ENCODE results near the gene C1orf174. TPM values are rescaled to one million over a fixed set of nuclear protein-coding genes. Genes with fewer than 3 reads are reported as not detected.

C1orf174 gene
- total RNA-seq, result 10 to 100 TPM; 27.3 to 36.6 (median 32.7) TPM

DNA sequence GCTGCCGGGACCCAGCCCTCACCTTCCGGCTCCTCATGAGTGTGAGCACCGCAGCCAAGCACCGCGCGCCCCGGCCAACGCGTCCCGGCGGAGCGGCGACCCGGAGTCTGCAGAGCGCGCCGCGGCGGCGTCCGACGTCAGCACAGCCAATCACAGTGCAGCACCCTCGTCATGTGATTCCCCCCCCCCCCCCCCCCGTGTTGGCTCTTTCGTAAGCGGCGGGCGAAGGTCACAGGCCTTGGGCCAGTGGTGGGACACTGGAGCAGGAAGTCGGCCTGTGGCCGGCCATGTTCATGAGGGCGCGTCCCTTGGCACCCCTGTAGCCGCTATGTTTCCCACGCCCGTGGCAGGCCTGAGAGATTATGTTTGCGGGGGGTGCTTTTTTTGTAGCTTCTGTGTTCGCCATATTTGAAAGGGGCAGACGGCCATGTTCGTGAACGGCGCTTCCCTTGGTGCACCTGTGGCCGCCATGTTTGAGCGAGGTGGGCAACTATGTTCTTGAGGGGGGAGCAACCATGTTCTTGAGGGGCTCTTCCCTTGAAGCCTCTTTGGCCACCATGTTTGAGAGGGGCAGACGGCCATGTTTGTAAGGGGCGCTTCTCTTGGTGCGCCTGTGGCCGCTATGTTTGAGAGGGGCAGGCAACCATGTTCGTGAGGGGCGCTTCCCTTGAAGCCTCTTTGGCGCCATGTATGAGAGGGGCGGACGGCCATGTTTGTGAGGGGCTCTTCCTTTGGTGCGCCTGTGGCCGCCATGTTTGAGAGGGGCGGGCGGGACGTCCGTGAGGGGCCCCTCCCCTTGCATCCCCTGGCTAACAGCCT, at the start of gene C1orf174:
Gene C1orf174, minus strand, starts transcription at position 123 of the 819 bp plus-strand sequence. Its CDS starts 86 bp downstream, at position 37.
- WGBS, 2 donors, result 0 to 2% methylated on average over 13 to 22 of the region's 58 CpGs

DNA sequence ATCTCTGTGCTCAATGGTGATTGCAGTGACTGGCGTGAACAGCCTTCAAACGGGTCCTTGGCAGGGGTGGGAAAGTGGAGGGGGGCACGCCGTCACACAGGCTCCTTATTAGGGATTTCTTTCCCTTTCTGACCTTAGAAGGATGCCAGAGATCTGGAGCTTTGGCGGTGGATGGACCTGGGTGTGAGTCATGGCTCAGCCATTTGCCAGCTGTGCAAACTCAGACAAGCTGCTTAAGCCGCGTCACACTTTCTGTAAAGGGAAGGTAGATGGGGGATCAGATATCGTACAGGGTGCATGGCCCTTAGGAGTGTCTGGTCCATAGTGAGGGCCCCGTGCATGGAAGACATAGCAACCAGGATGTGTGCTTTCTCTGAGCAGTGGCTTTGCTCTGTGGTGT, 48.3 kb upstream of the C1orf174 start:
- intact Hi-C loops (cut with DNase I), result no loop called here
- H3K27ac ChIP-seq, result no peak overlapping the region

More for the DNA sequence above, at the start of gene C1orf174:
- intact Hi-C loops (cut with DNase I), result no loop called here
- DNase-seq, result peak; percentile 97
- peak within 1 kb of the TSS; percentile 52 to 95 (median 78) for H3K4me3 ChIP-seq (replicated peaks in 1 of 3)
- peaks cover 4 to 10% of the 10 kb centered on the region in 2 donors for H3K4me1 ChIP-seq
- no peaks in the 10 kb centered on the region for H3K9me3 ChIP-seq
- no peaks in the 10 kb centered on the region for H3K36me3 ChIP-seq
- TF ChIP-seq, protein P1, sequence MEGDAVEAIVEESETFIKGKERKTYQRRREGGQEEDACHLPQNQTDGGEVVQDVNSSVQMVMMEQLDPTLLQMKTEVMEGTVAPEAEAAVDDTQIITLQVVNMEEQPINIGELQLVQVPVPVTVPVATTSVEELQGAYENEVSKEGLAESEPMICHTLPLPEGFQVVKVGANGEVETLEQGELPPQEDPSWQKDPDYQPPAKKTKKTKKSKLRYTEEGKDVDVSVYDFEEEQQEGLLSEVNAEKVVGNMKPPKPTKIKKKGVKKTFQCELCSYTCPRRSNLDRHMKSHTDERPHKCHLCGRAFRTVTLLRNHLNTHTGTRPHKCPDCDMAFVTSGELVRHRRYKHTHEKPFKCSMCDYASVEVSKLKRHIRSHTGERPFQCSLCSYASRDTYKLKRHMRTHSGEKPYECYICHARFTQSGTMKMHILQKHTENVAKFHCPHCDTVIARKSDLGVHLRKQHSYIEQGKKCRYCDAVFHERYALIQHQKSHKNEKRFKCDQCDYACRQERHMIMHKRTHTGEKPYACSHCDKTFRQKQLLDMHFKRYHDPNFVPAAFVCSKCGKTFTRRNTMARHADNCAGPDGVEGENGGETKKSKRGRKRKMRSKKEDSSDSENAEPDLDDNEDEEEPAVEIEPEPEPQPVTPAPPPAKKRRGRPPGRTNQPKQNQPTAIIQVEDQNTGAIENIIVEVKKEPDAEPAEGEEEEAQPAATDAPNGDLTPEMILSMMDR (IDR thresholded peaks at IDR 0.05), result no peak
- peak in 1 of 2 donors; percentile 52 for TF ChIP-seq POLR2A (IDR thresholded peaks at IDR 0.05)
- H3K27ac ChIP-seq, result peak within 1 kb of the TSS; percentile 88 to 99 (median 97)
- no peaks in the 10 kb centered on the region for H3K27me3 ChIP-seq

DNA sequence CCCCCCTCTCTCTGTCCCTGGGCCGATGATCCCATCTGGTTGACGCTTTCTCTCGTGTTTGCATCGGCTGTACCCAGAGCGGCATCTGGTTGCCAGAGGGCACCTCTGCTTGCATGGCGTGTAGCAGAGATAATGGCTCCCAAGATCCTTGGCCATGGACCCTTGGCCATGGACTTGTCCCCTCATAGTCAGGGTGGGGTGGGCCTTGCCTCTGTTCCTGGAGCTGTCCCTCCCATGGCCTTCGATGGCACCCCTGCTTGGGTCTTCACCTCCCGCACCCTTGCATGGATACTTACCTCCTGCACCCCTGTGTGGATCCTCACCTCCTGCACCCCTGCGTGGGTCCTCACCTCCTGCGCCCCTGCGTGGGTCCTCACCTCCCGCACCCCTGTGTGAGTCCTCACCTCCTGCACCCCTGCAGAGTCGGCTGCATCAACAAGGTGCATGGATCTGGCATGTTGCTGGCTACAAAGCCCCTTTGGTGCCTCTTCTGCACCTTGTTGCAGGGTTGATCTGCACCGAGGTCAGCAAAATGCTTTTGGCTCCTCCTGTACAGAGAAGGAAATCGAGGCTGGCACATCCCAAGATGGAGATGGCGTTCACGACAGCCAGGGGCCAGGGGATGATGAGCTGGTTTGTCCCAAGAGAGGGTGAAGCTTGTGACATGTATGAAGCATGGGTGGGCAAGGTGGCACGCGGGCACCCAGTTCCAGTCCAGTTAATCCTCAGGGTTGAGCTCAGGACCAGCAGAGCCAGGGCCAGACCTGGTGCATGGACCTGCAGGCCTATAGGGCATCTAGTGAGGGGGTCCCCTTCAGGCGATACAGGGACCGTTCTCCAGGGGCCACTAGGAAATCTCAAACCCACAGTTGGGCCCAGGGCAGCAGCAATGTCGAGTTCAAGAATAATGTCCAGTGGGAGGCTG, 46.1 kb upstream of the C1orf174 start:
- H3K27me3 ChIP-seq, result no peaks in the 10 kb centered on the region
- H3K4me3 ChIP-seq (replicated peaks in 1 of 3), result no peak overlapping the region
- H3K4me1 ChIP-seq, result no peaks in the 10 kb centered on the region
- TF ChIP-seq, protein P1 (IDR thresholded peaks at IDR 0.05), result no peak
- no peak for TF ChIP-seq POLR2A (IDR thresholded peaks at IDR 0.05)
- no peaks in the 10 kb centered on the region for H3K9me3 ChIP-seq
- intact Hi-C loops (cut with DNase I), result no loop called here
- no peak overlapping the region for H3K27ac ChIP-seq
- no peak for DNase-seq
- H3K36me3 ChIP-seq, result no peaks in the 10 kb centered on the region
- WGBS, 2 donors, result 80 to 91% methylated on average over 15 to 22 of the region's 22 CpGs

More for the DNA sequence above, 48.3 kb upstream of the C1orf174 start:
- Histone ChIP-seq H3K27me3 (no peaks in the 10 kb centered on the region), H3K36me3 (no peaks in the 10 kb centered on the region), H3K4me3 (replicated peaks in 1 of 3) (no peak overlapping the region), H3K9me3 (no peaks in the 10 kb centered on the region), H3K4me1 (no peaks in the 10 kb centered on the region)
- no peak for DNase-seq
- 84 to 85% methylated on average over 8 to 9 of the region's 9 CpGs for WGBS, 2 donors
- TF ChIP-seq, protein P1 (IDR thresholded peaks at IDR 0.05), result no peak
- no peak for TF ChIP-seq POLR2A (IDR thresholded peaks at IDR 0.05)

DNA sequence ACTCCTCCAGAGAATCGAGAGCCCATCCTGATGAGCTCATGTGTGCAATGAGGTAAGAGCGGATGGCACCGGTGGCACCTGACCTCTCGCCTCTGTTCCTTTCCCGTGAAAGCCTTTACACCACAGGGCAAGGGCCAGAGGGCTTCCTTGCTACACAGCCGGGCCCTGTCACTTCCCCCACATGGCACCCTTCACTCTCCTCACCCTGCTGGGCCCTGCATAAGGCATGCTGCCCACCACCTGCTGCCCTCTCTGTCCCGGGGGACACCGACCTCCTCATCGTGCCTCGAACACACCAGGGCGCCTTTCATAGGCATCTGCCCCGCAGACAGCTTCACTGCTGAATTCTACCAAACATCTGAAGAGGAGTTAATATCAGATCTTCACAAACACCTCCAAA, 45.1 kb upstream of the C1orf174 start:
- WGBS, 2 donors, result 87 to 89% methylated on average over 10 to 12 of the region's 12 CpGs
- intact Hi-C loops (cut with DNase I), result no loop called here
- Histone ChIP-seq H3K4me3 (replicated peaks in 1 of 3) (no peak overlapping the region), H3K27ac (no peak overlapping the region), H3K36me3 (no peaks in the 10 kb centered on the region), H3K9me3 (no peaks in the 10 kb centered on the region), H3K4me1 (no peaks in the 10 kb centered on the region), H3K27me3 (no peaks in the 10 kb centered on the region)
- TF ChIP-seq POLR2A (IDR thresholded peaks at IDR 0.05), result no peak
- TF ChIP-seq, protein P1 (IDR thresholded peaks at IDR 0.05), result no peak
- DNase-seq, result no peak
